ENCODE measurements around the gene SNW1.
"Not testable (repeated sequence)": the region's sequence is repeated elsewhere in the genome, so short reads cannot be mapped to it uniquely, and the experiment has no call there.

The SNW1 gene

GRCh38 chr14:77760381-77761204 lies at the start of gene SNW1:
TSS of gene SNW1 (minus strand) at chr14:77761156. CDS start at chr14:77761127, 29 bp downstream.
- peak; percentile 50 for DNase-seq (ENCODE audit: low spot score)

GRCh38 chr14:77809011-77809410 lies 48.1 kb upstream of the SNW1 start:
- no peak for DNase-seq (ENCODE audit: low spot score)

- DNase-seq (ENCODE audit: low spot score), result no peak
Measured at GRCh38 chr14:77808250-77808649, 47.3 kb upstream of the SNW1 start.

- DNase-seq (ENCODE audit: low spot score), result no peak
Measured at GRCh38 chr14:77805706-77806105, 44.8 kb upstream of the SNW1 start.

GRCh38 chr14:77804592-77804991 lies 43.6 kb upstream of the SNW1 start:
- DNase-seq (ENCODE audit: low spot score), result no peak

GRCh38 chr14:77800814-77801213 lies 39.9 kb upstream of the SNW1 start:
- no peak for DNase-seq (ENCODE audit: low spot score)

GRCh38 chr14:77799863-77800730 lies 39.1 kb upstream of the SNW1 start, which contains the start of gene ADCK1:
TSS of gene ADCK1 (plus strand) at chr14:77800109. CDS start at chr14:77818979, 18,870 bp downstream.
- DNase-seq (ENCODE audit: low spot score), result peak; percentile 91

GRCh38 chr14:77799456-77799855 lies 38.5 kb upstream of the SNW1 start:
- not testable (repeated sequence) for DNase-seq (ENCODE audit: low spot score)

- DNase-seq (ENCODE audit: low spot score), result no peak
Measured at GRCh38 chr14:77794357-77794756, 33.4 kb upstream of the SNW1 start.

- DNase-seq (ENCODE audit: low spot score), result not testable (repeated sequence)
Measured at GRCh38 chr14:77793255-77793654, 32.3 kb upstream of the SNW1 start.

GRCh38 chr14:77791225-77791600 lies 30.3 kb upstream of the SNW1 start:
- no peak for DNase-seq (ENCODE audit: low spot score)

GRCh38 chr14:77790566-77791224 lies 29.7 kb upstream of the SNW1 start:
- no peak for DNase-seq (ENCODE audit: low spot score)

- no peak for DNase-seq (ENCODE audit: low spot score)
Measured at GRCh38 chr14:77786148-77786547, 25.2 kb upstream of the SNW1 start.

GRCh38 chr14:77782202-77782601 lies 21.2 kb upstream of the SNW1 start:
- DNase-seq (ENCODE audit: low spot score), result no peak

GRCh38 chr14:77773966-77774365 lies 13.0 kb upstream of the SNW1 start:
- DNase-seq (ENCODE audit: low spot score), result not testable (repeated sequence)

- DNase-seq (ENCODE audit: low spot score), result not testable (repeated sequence)
Measured at GRCh38 chr14:77768442-77769069, 7.6 kb upstream of the SNW1 start.

GRCh38 chr14:77763978-77764377 lies 3.0 kb upstream of the SNW1 start:
- DNase-seq (ENCODE audit: low spot score), result no peak

GRCh38 chr14:77763316-77763715 lies 2.4 kb upstream of the SNW1 start:
- no peak for DNase-seq (ENCODE audit: low spot score)

GRCh38 chr14:77761205-77761931 lies 412 bp upstream of the SNW1 start:
- peak; percentile 96 for DNase-seq (ENCODE audit: low spot score)

GRCh38 chr14:77752799-77753516 lies 8.0 kb downstream of the SNW1 start:
- DNase-seq (ENCODE audit: low spot score), result no peak

GRCh38 chr14:77752266-77752665 lies 8.7 kb downstream of the SNW1 start:
- DNase-seq (ENCODE audit: low spot score), result no peak
